ENCODE results near the gene SLK.
A peak's percentile ranks its signal among the peaks of the same experiment; 100 is the strongest.

DNA sequence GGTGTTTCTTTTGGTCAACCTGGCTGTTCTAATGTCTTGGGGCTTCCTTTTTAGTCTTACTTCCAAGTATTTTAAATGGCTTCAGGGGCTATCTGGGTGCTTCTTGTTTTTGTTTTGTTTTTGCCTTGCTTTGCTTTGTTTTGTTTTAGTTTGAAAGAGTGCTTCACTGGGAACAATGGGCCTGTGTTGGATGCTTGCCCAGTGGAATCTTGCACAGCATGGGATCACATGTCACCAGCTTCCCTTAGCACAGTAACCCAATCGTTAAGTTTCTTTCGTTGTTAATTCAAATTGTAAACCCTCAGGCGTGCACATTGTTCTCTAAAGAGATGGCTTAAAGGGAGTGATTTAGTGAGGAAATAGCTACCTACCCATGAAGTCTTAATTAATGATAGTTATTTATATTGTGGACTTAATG lies 109.8 kb downstream of the SLK start:
- TF ChIP-seq, protein P1, sequence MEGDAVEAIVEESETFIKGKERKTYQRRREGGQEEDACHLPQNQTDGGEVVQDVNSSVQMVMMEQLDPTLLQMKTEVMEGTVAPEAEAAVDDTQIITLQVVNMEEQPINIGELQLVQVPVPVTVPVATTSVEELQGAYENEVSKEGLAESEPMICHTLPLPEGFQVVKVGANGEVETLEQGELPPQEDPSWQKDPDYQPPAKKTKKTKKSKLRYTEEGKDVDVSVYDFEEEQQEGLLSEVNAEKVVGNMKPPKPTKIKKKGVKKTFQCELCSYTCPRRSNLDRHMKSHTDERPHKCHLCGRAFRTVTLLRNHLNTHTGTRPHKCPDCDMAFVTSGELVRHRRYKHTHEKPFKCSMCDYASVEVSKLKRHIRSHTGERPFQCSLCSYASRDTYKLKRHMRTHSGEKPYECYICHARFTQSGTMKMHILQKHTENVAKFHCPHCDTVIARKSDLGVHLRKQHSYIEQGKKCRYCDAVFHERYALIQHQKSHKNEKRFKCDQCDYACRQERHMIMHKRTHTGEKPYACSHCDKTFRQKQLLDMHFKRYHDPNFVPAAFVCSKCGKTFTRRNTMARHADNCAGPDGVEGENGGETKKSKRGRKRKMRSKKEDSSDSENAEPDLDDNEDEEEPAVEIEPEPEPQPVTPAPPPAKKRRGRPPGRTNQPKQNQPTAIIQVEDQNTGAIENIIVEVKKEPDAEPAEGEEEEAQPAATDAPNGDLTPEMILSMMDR (IDR thresholded peaks at IDR 0.05), result no peak
- TF ChIP-seq POLR2A (IDR thresholded peaks at IDR 0.05), result peak in 1 of 2 donors; percentile 34

Measured in thyroid gland (tissue), 4 donors.